ENCODE data around the gene CD37.

- TF ChIP-seq PAX5 (IDR thresholded peaks at IDR 0.05; ENCODE audit: insufficient read depth, low read length, severe bottlenecking) = no peak
- no peak for TF ChIP-seq POLR2AphosphoS5 (IDR thresholded peaks at IDR 0.05; ENCODE audit: low read depth, low read length)
- TF ChIP-seq POLR2A (IDR thresholded peaks at IDR 0.05; ENCODE audit: low read depth, low read length) = no peak
- no peak for TF ChIP-seq TAF1 (IDR thresholded peaks at IDR 0.05; ENCODE audit: low read depth, low read length)
- no peak for TF ChIP-seq SPI1 (IDR thresholded peaks at IDR 0.05; ENCODE audit: low read depth, low read length)
Observed at GRCh38 chr19:49382639-49383038, 47.4 kb downstream of the CD37 start.

Data from GM12891 (cell line).